LNCaP clone FGC (cell line): ENCODE results near the gene BLM.

Experiments used
- DNase-seq: peaks from one replicate; pipeline ENCODE4 v3.0.0-alpha.2; 2011; ENCODE audit warnings: low read depth
- H3K4me3 ChIP-seq: 2 replicates; pipeline ENCODE4 v1.5.1; 2011; ENCODE audit warnings: mild to moderate bottlenecking, low read depth, low read length, control low read depth
- TF ChIP-seq, protein P1 (sequence below): IDR thresholded peaks from 2 replicates; pipeline ENCODE4 v1.5.1; 2012; ENCODE audit warnings: mild to moderate bottlenecking; ENCODE audit not compliant: control insufficient read depth, insufficient read depth; ENCODE audit errors: extremely low read depth

BLM gene

DNA sequence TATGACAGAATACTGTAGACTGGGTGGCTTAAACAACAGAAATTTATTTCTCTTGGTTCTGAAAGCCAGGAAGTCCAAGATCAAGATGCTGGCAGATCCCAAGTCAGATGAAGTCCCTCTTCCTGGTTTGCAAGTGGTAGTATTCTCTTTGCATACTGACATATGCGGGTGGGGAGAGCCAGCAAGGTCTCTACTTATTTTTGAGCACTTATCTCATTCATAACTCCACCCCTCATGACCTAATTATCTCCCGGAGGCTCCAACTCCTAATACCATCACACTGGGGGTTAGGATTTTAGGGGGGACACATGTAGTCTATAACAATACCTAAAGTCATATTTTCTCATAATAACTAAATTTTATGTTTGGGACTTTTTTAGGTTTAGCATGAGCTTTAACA, 65.3 kb downstream of the BLM start:
- TF ChIP-seq, protein P1, sequence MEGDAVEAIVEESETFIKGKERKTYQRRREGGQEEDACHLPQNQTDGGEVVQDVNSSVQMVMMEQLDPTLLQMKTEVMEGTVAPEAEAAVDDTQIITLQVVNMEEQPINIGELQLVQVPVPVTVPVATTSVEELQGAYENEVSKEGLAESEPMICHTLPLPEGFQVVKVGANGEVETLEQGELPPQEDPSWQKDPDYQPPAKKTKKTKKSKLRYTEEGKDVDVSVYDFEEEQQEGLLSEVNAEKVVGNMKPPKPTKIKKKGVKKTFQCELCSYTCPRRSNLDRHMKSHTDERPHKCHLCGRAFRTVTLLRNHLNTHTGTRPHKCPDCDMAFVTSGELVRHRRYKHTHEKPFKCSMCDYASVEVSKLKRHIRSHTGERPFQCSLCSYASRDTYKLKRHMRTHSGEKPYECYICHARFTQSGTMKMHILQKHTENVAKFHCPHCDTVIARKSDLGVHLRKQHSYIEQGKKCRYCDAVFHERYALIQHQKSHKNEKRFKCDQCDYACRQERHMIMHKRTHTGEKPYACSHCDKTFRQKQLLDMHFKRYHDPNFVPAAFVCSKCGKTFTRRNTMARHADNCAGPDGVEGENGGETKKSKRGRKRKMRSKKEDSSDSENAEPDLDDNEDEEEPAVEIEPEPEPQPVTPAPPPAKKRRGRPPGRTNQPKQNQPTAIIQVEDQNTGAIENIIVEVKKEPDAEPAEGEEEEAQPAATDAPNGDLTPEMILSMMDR = no peak
- DNase-seq = no peak
- H3K4me3 ChIP-seq = no peak overlapping the region

DNA sequence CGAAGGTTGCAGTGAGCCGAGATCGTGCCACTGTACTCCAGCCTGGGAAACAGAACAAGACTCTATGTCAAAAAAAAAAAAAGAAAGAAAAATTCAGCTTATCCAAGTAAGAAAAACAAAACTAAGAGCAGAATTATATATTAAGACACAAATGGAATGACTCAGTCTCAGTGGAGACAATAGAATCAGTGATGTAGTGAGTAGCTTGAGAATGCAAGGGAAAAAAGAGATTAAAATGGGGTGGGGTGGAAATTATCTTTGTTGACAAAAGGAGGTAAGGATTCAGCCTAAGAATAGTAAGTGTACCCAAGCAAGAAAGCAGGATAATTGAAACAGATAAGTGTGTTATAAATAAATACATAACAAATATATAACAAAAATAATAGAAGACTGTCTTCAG, 70.7 kb downstream of the BLM start:
- H3K4me3 ChIP-seq = no peak overlapping the region
- TF ChIP-seq, protein P1 = no peak
- DNase-seq = no peak

DNA sequence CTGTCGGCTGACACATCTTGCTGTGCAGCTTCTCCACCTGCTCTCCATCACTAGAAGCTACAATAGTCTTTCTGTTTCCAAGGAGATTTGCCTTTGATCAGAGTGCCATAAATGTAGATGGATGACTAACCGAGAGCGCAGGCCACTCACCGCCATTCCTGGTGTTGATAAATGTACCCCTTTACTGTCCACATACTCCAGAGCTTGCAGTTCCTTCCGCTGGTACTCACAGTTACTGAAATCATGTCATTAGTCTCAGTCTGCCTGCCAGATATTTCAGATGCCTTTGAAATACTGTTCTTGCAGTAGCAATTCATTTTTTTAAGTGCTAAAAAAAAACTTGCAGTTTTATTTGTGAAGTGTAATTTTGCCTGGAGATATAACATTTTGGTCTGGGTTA, 72.3 kb downstream of the BLM start:
- TF ChIP-seq, protein P1 = no peak
- H3K4me3 ChIP-seq = no peak overlapping the region
- no peak for DNase-seq

DNA sequence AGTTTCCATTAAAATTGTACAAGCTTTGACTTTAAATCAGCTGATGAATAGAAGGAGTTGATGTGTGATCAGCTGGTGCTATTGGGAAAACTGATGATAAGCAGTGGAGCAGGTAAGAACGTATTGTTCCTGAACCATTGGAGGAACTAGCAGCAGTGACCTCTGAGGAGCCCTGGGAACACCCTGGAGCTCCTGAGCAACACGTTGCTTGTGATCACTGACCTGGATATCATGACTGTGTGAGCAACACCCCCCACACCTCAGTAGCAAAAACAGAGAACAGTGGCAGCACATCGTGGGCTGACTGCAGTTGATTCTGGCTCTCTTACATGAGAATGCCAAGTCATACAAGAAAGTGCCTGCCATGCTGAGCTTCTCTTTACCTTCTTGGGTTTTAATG, 72.9 kb downstream of the BLM start:
- TF ChIP-seq, protein P1 = no peak
- no peak overlapping the region for H3K4me3 ChIP-seq
- no peak for DNase-seq

DNA sequence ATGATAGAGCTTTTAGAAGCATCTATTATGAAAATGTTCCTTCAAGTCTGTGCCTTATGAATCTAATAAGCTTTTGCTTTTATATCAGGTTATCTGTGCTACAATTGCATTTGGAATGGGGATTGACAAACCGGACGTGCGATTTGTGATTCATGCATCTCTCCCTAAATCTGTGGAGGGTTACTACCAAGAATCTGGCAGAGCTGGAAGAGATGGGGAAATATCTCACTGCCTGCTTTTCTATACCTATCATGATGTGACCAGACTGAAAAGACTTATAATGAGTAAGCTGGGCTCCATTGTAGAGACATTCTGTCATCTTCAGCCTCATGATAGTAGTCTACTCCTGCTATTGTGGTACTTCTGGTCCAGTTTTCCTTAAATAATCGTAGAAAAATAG, 73.4 kb downstream of the BLM start:
- no peak for DNase-seq
- no peak overlapping the region for H3K4me3 ChIP-seq
- TF ChIP-seq, protein P1 = no peak

DNA sequence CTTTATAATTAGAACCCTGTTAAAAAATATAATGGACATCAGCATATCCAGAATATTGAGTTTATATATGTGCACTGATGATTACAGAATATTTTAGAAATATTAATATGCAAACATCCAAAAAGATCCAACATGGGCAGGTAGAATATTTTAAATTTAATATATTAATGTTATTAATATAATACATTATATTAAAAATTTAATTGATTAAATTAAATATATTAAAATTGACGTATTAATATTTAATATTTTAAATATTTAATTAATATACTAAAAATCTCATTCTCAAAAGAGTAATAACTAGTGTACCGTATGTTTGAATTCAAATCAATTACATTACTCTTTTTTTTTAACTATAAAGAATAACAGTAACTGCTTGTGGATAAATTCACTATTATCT, 77.4 kb downstream of the BLM start:
- no peak overlapping the region for H3K4me3 ChIP-seq
- DNase-seq = no peak
- TF ChIP-seq, protein P1 = no peak

DNA sequence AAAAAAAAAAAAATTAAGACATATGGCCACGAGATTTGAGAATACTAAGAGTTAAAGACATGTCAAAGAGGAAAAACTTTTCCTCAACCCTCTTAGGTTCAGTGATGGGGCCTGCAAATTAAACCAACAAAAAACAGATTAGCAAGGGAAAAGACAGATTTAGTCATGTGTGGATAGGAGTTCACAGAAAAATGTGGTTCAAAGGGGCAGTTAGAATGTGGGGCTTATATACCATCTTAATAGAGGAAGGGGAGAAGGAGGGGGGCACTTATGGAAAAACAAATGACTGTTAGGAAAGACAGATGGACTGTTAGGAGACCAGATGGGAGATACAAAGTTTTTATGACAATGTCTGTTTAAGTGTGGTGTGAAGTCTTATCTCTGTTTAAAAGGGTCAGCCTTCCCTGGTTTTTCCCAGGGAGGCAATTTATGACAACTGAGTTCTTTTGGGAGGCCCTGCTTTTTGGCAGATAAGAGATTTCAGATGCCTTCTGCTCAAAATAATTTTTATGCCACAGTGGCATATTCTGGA, 82.6 kb downstream of the BLM start:
- TF ChIP-seq, protein P1 = no peak
- no peak overlapping the region for H3K4me3 ChIP-seq
- no peak for DNase-seq
